Vagina (tissue), 2 donors: ENCODE measurements around the gene GPX4. TPM values are rescaled to one million over a fixed set of nuclear protein-coding genes. Genes with fewer than 3 reads are reported as not detected.

Experiments
- DNase-seq, 2 donors: peaks; one replicate each; pipeline ENCODE4 v3.0.0-alpha.2; 2017; ENCODE audit errors: extremely low spot score in 2 of 2
- H3K27ac ChIP-seq: fragments of 200-600 bp; sonication (generic); one replicate; pipeline ENCODE4 v1.5.1; 2019
- H3K27me3 ChIP-seq: fragments of 200-600 bp; sonication (generic); one replicate; pipeline ENCODE4 v1.5.1; 2019
- H3K36me3 ChIP-seq, 2 donors: fragments of 200-600 bp; sonication (generic); one replicate each; pipeline ENCODE4 v1.5.1; 2017 to 2019
- H3K4me1 ChIP-seq: fragments of 200-600 bp; sonication (generic); one replicate; pipeline ENCODE4 v1.5.1; 2019
- H3K4me3 ChIP-seq, 2 donors: fragments of 200-600 bp; sonication (generic); 1 replicate in 1 of 2; 2 replicates in 1 of 2; pipeline ENCODE4 v1.5.1; 2016 to 2019
- H3K9me3 ChIP-seq: fragments of 200-600 bp; sonication (generic); one replicate; pipeline ENCODE4 v1.5.1; 2019
- CTCF ChIP-seq, 3 experiments: fragments of 450-650 bp in 2 of 3; fragments of 200-600 bp in 1 of 3; sonication (generic) in 1 of 3; IDR thresholded peaks; one replicate each; pipeline ENCODE4 v1.5.1; 2017 to 2019; ENCODE audit warnings: antibody characterized with exemption in 3 of 3, mild to moderate bottlenecking in 2 of 3, moderate library complexity in 2 of 3
- POLR2A ChIP-seq, 2 donors: fragments of 450-650 bp; IDR thresholded peaks; one replicate each; pipeline ENCODE4 v1.6.1; 2017; ENCODE audit warnings: antibody characterized with exemption in 2 of 2, mild to moderate bottlenecking in 2 of 2, moderate library complexity in 2 of 2
- POLR2AphosphoS5 ChIP-seq, 2 donors: sonication (generic); formaldehyde crosslinking; IDR thresholded peaks; one replicate each; pipeline ENCODE4 v1.9.0; 2017; ENCODE audit warnings: antibody characterized with exemption in 2 of 2, mild to moderate bottlenecking in 2 of 2, low read depth in 1 of 2; ENCODE audit not compliant: insufficient read depth in 1 of 2
- intact Hi-C: fragments of 100-400 bp; cut with DNase I; formaldehyde crosslinking; loops from one replicate; pipeline ENCODE4 v1.15.1; 2023
- total RNA-seq: library from RNA; depleted of rRNA; stranded (reverse); fragments of >200 nt; gene quantifications from one replicate; pipeline ENCODE4 v1.2.3, GENCODE V29; 2016

The GPX4 gene
- total RNA-seq, 1 donor from 2014 or later: 524 TPM

- H3K4me1 ChIP-seq: peaks cover 21% of the 10 kb centered on the region
Observed at GRCh38 chr19:1084024-1084868, 19.5 kb upstream of the GPX4 start.

GRCh38 chr19:1085053-1085658 is 18.6 kb upstream of the GPX4 start:
- intact Hi-C loops: no loop called here
- Histone ChIP-seq H3K9me3 (no peaks in the 10 kb centered on the region), H3K27me3 (no peaks in the 10 kb centered on the region), H3K4me3 (no peak overlapping the region), H3K4me1 (peaks cover 21% of the 10 kb centered on the region), H3K36me3 (peaks cover 0 to 11% of the 10 kb centered on the region in 2 donors), H3K27ac (no peak overlapping the region)
- no peak for DNase-seq
- TF ChIP-seq POLR2AphosphoS5 (IDR thresholded peaks at IDR 0.05; ENCODE audit: insufficient read depth in 1 of 2, low read depth in 1 of 2) (no peak), CTCF (IDR thresholded peaks at IDR 0.05) (no peak), POLR2A (IDR thresholded peaks at IDR 0.05) (no peak)

More at GRCh38 chr19:1084024-1084868, 19.5 kb upstream of the GPX4 start:
- Histone ChIP-seq H3K27me3 (no peaks in the 10 kb centered on the region), H3K27ac (no peak overlapping the region), H3K36me3 (peaks cover 0 to 6% of the 10 kb centered on the region in 2 donors), H3K9me3 (no peaks in the 10 kb centered on the region), H3K4me3 (no peak overlapping the region)
- no peak for DNase-seq
- intact Hi-C loops: no loop called here
- TF ChIP-seq POLR2A (IDR thresholded peaks at IDR 0.05) (no peak), CTCF (IDR thresholded peaks at IDR 0.05) (no peak), POLR2AphosphoS5 (IDR thresholded peaks at IDR 0.05; ENCODE audit: insufficient read depth in 1 of 2, low read depth in 1 of 2) (no peak)

GRCh38 chr19:1085676-1086442 is 17.9 kb upstream of the GPX4 start:
- Histone ChIP-seq H3K4me1 (peaks cover 21% of the 10 kb centered on the region), H3K27ac (no peak overlapping the region), H3K4me3 (no peak overlapping the region), H3K9me3 (no peaks in the 10 kb centered on the region), H3K27me3 (no peaks in the 10 kb centered on the region), H3K36me3 (peaks cover 0 to 18% of the 10 kb centered on the region in 2 donors)
- intact Hi-C loops: no loop called here
- TF ChIP-seq CTCF (IDR thresholded peaks at IDR 0.05): no peak
- no peak for TF ChIP-seq POLR2A (IDR thresholded peaks at IDR 0.05)
- no peak for TF ChIP-seq POLR2AphosphoS5 (IDR thresholded peaks at IDR 0.05; ENCODE audit: insufficient read depth in 1 of 2, low read depth in 1 of 2)
- no peak for DNase-seq

- Histone ChIP-seq H3K27ac (no peak overlapping the region), H3K4me1 (peaks cover 21% of the 10 kb centered on the region), H3K36me3 (peaks cover 0 to 25% of the 10 kb centered on the region in 2 donors), H3K4me3 (no peak overlapping the region), H3K9me3 (no peaks in the 10 kb centered on the region), H3K27me3 (no peaks in the 10 kb centered on the region)
- TF ChIP-seq POLR2A (IDR thresholded peaks at IDR 0.05) (no peak), CTCF (IDR thresholded peaks at IDR 0.05) (no peak), POLR2AphosphoS5 (IDR thresholded peaks at IDR 0.05; ENCODE audit: insufficient read depth in 1 of 2, low read depth in 1 of 2) (no peak)
- intact Hi-C loops: no loop called here
- DNase-seq: no peak
Observed at GRCh38 chr19:1086613-1087012, 17.2 kb upstream of the GPX4 start.
